Measurements from ENCODE around the gene INPP5F. TPM values are rescaled to one million over a fixed set of nuclear protein-coding genes. Genes with fewer than 3 reads are reported as not detected.

The INPP5F gene
- total and polyA plus RNA-seq, 10 of the 15 experiments (the other 5 are each of a cell fraction or from before 2014, with no cell fraction given), result 6.0 to 49.3 (median 34.3) TPM

DNA sequence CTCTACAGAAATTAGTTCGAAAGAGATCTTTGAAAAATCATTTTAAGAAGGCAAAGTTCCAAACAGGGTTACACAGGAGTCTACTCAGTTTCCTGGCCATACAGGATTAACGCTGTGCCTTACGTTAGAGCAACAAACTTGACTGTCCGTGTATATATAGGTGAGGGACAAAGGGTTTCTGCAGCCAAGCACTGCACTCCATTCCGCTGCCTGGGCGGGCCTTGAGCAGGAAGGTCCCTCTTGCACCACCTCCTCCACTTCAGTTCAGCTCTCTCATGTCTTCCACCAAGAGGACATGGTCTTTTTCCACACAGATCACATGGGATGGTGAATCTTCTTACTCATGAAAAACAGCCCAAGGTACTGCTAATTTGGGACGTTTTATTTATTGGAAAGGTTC, 103.6 kb downstream of the INPP5F start:
- ChIA-PET SMC1A (ENCODE audit: uncharacterized antibody, unreplicated experiment) (no interaction called here), CTCF (interaction anchor here (5.9 kb wide), 1 partner anchor 143 kb away, joined by 37 read pairs; no protein-coding TSS in a partner anchor), RAD21 (ENCODE audit: unreplicated experiment) (no interaction called here), POLR2A (no interaction called here)
- no peaks in the 10 kb centered on the region for H3K9me3 ChIP-seq (replicated peaks; ENCODE audit: control insufficient read depth, insufficient read depth, low read length)
- WGBS (ENCODE audit: insufficient coverage, insufficient replicate concordance, low lambda C conversion rate, missing lambda C conversion rate), result 97% methylated on average over 7 of the region's 7 CpGs
- peaks cover 6 to 25% of the 10 kb centered on the region in 2 experiments for H3K36me3 ChIP-seq (ENCODE audit: control insufficient read depth in 2 of 2, insufficient read depth in 2 of 2, low read length in 1 of 2)
- no peak overlapping the region for H2AFZ ChIP-seq (ENCODE audit: control insufficient read depth, low read depth, low read length)
- no peaks in the 10 kb centered on the region for H4K20me1 ChIP-seq (ENCODE audit: control insufficient read depth, insufficient read depth)
- no peak overlapping the region for H3K4me2 ChIP-seq (ENCODE audit: control insufficient read depth, insufficient read depth)
- BruUV-seq (replicated peaks), result no TSS peak
- no peak for DNase-seq (ENCODE audit: low read depth, low spot score)
- H3K27me3 ChIP-seq (replicated peaks in 1 of 2; ENCODE audit: control insufficient read depth in 2 of 2, insufficient read depth in 2 of 2, low read length in 1 of 2), result no peaks in the 10 kb centered on the region
- in situ Hi-C loops (cut with MboI), result no loop called here
- no peak for TF ChIP-seq WRNIP1 (IDR thresholded peaks at IDR 0.05; ENCODE audit: borderline replicate concordance, low read depth, low read length)
- TF ChIP-seq SMARCA5 (IDR thresholded peaks at IDR 0.05), result no peak
- no peak for TF ChIP-seq TBL1XR1 (IDR thresholded peaks at IDR 0.05; ENCODE audit: low read depth, low read length)
- TF ChIP-seq, protein P1, sequence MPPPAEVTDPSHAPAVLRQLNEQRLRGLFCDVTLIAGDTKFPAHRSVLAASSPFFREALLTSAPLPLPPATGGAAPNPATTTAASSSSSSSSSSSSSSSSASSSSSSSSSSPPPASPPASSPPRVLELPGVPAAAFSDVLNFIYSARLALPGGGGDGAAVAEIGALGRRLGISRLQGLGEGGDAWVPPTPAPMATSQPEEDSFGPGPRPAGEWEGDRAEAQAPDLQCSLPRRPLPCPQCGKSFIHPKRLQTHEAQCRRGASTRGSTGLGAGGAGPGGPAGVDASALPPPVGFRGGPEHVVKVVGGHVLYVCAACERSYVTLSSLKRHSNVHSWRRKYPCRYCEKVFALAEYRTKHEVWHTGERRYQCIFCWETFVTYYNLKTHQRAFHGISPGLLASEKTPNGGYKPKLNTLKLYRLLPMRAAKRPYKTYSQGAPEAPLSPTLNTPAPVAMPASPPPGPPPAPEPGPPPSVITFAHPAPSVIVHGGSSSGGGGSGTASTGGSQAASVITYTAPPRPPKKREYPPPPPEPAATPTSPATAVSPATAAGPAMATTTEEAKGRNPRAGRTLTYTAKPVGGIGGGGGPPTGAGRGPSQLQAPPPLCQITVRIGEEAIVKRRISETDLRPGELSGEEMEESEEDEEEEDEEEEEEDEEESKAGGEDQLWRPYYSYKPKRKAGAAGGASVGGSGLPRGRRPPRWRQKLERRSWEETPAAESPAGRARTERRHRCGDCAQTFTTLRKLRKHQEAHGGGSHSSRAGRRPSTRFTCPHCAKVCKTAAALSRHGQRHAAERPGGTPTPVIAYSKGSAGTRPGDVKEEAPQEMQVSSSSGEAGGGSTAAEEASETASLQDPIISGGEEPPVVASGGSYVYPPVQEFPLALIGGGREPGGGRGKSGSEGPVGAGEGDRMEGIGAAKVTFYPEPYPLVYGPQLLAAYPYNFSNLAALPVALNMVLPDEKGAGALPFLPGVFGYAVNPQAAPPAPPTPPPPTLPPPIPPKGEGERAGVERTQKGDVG (CRISPR knock-in tag; IDR thresholded peaks at IDR 0.05), result no peak
- no peak for TF ChIP-seq PKNOX1 (IDR thresholded peaks at IDR 0.05)
- no peak for TF ChIP-seq BACH1 (IDR thresholded peaks at IDR 0.05; ENCODE audit: borderline replicate concordance)
- TF ChIP-seq, protein P2, sequence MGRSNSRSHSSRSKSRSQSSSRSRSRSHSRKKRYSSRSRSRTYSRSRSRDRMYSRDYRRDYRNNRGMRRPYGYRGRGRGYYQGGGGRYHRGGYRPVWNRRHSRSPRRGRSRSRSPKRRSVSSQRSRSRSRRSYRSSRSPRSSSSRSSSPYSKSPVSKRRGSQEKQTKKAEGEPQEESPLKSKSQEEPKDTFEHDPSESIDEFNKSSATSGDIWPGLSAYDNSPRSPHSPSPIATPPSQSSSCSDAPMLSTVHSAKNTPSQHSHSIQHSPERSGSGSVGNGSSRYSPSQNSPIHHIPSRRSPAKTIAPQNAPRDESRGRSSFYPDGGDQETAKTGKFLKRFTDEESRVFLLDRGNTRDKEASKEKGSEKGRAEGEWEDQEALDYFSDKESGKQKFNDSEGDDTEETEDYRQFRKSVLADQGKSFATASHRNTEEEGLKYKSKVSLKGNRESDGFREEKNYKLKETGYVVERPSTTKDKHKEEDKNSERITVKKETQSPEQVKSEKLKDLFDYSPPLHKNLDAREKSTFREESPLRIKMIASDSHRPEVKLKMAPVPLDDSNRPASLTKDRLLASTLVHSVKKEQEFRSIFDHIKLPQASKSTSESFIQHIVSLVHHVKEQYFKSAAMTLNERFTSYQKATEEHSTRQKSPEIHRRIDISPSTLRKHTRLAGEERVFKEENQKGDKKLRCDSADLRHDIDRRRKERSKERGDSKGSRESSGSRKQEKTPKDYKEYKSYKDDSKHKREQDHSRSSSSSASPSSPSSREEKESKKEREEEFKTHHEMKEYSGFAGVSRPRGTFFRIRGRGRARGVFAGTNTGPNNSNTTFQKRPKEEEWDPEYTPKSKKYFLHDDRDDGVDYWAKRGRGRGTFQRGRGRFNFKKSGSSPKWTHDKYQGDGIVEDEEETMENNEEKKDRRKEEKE (IDR thresholded peaks at IDR 0.05), result no peak
- TF ChIP-seq CREM (IDR thresholded peaks at IDR 0.05; ENCODE audit: low read depth), result no peak
- no peak for TF ChIP-seq MTA3 (IDR thresholded peaks at IDR 0.05; ENCODE audit: borderline replicate concordance, low read length)
- TF ChIP-seq ESRRA (IDR thresholded peaks at IDR 0.05; ENCODE audit: low read length), result no peak
- no peak for TF ChIP-seq KAT2A (conservative IDR thresholded peaks at IDR 0.05; ENCODE audit: control insufficient read depth, low read depth, low read length)
- TF ChIP-seq MLLT1 (IDR thresholded peaks at IDR 0.05), result no peak
- TF ChIP-seq MEF2A (IDR thresholded peaks at IDR 0.05; ENCODE audit: insufficient read depth, low read depth, low read length), result no peak
- no peak for TF ChIP-seq ZNF274 (IDR thresholded peaks at IDR 0.05; ENCODE audit: insufficient read depth, insufficient read length)
- FAIRE-seq, result no peak
- intact Hi-C loops (cut with micrococcal nuclease; ENCODE audit: unreplicated experiment), result no loop called here
- no peak overlapping the region for H3K27ac ChIP-seq (ENCODE audit: control insufficient read depth, insufficient read depth)
- no peak overlapping the region for H3K9ac ChIP-seq (ENCODE audit: control insufficient read depth, insufficient read depth, low read length)
- no peak overlapping the region for H3K4me3 ChIP-seq
- ATAC-seq, result no peak
- no peaks in the 10 kb centered on the region for H3K79me2 ChIP-seq (ENCODE audit: control insufficient read depth, insufficient read depth, low read length)
- no peaks in the 10 kb centered on the region for H3K4me1 ChIP-seq (ENCODE audit: control insufficient read depth, insufficient read depth, low read length)
